HG03354 (cell line): ENCODE measurements around the gene ERFL.
"Not testable (repeated sequence)": the region's sequence is repeated elsewhere in the genome, so short reads cannot be mapped to it uniquely, and the experiment has no call there.

Experiments
- ATAC-seq: cut with Tn5 transposase; IDR thresholded peaks from one replicate; pipeline ENCODE4 v1.9.1; 2021; ENCODE audit warnings: mild to moderate bottlenecking; ENCODE audit not compliant: unreplicated experiment, poor library complexity, severe bottlenecking

ERFL gene

DNA sequence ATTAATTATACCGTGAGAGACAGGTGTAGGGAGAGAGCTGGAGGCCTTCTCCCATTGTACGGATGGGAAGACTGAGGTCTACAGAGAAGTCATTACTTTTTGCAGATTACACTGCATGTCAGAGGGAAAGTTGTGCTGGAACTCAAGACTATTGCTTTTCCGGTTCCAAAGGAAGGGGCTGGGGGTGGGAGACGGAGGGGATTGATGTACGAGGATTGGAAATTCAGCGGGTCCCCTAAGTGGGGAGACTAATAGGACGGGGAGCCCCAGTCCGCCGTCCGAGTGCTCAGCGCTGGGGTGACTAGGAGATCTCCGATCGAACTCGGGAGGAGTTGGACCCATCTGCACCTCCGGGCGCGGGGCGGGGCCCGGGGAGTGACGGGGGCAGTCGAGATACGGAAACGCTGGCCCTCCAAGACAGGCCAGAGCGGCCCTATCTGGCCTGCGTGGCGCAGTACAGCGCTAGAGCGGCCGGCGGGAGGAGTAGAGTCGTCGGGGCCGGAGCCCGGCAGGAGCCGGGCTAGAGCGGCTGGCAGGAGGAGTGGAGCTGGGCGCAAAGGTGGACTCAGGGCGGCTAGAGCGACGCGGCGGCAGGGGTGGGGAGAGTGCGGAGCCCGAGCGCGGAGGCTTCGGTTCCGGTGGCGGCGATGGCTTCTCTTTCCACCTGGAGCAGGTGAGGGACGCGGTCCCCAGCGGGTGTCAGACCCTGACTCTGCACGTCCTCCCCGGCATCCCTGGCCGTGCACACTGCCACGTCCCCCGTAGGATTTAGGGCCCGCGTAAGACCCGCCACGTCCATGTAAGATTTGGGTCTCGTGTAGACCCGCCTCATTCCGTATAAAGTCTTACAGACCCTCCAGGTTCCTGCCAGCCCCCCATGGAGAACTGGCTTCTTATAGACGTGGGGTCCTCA lies 44.2 kb downstream of the ERFL start:
- peak; percentile 73 for ATAC-seq

DNA sequence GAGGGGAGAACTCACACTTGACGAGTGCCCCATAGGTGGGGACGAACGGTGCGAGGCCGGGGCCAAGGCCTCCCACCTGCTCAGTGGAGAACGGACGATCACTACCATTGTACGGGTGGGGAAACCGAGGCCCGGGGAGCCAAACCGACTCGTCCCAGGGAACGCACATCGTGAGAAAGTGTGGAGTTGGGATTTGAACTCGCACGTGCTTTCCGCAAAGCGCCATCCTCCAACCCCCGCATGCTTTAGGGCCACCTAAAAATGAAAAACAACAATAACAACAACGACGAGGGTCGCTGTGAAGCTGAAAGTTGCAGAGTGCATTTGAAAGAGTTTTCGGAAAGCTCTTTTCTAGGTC lies 44.8 kb downstream of the ERFL start:
- ATAC-seq = no peak

DNA sequence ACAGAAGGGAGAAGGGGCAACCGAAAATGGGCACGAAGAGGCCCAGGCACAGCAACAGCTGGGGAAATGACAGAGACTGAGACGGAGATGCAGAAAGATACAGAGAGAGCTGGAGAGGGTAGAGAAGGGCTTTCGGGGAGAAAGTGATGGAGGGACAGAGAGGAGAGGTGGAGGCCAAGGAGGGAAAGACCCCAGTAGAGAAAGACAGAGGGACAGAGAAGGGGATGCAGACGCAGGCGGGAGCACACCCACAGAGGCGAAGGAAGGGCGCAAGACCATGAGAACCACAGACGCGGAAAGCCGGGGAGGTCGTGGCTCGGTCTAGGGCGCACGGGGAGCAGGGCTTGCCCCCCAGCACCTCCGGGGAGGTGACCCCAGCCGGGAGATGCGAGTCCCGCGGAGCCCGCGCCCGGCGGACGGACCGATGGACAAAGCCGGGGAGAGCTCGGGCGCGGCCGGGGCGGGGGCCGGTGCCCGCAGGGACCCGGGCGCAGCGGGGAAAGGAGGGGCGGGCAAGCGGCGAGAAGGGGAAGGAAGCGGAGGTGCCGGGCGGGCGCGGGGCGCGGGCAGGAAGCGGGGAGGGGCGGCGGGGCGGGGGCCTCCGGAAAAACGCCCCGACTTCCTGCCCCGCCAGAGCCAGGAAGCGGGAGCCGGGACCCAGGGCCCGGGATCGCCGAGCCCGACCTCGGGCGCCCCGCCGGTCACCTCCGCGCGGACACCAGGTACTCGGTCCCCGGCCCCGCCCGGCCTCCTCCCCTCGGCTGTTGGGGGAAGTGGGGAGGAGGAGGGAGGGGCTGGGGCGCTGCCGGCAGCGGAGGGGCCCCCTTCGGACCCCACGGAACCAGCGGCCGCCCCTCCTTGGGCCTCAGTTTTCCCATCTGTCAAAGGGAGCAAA lies 45.4 kb downstream of the ERFL start, which contains the start of gene ARHGEF1:
ARHGEF1 (plus strand) TSS at position 617 of the 895 bp plus-strand sequence. CDS start 4,899 bp downstream, outside the sequence.
- peak; percentile 23 for ATAC-seq

DNA sequence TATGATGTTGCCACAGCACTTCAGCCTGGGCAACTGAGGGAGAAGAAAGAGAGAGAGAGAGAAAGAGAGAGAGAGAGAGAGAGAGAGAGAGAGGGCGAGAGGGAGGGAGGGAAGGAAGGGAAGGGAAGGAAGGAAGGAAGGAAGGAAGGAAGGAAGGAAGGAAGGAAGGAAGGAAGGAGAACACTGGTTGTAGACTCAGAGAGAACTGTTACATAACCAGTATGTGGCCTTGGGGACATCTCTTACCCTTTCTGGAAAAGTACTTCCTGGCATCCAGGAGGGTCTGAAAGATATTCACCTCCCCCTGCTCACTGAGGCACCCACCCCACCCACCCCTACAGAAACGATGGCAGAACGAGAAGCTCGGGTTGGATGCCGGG lies 47.9 kb downstream of the ERFL start:
- ATAC-seq = no peak

DNA sequence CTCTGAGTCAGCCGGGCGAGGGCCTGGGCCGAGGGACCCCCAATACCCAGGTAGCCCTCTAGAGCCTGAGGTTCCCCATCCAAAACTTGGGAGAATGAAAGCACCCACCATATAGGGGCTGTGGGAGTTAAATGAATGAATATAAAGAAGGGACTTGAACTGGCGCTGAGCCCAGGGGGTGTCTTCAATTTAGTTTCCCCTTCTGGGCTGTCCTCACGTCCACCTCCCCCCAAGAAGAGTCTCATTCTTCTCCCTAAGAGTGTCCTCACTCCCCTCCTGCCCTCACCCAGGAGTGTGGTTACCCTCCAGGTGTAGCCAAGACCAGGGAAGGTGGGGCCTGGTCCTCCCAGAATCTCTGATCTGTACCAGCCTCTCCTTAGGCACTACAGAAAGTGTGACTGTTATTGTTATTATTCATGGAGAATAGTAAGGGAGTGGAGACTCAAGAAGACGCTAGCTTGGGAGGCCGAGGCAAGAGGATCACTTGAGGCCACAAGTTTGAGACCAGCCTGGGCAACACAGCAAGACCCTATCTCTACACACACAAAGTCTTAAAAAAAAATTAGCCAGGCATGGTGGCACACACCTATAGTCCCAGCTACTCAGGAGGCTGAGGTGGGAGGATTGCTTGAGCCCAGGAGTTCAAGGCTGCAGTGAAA lies 48.5 kb downstream of the ERFL start:
- no peak for ATAC-seq

DNA sequence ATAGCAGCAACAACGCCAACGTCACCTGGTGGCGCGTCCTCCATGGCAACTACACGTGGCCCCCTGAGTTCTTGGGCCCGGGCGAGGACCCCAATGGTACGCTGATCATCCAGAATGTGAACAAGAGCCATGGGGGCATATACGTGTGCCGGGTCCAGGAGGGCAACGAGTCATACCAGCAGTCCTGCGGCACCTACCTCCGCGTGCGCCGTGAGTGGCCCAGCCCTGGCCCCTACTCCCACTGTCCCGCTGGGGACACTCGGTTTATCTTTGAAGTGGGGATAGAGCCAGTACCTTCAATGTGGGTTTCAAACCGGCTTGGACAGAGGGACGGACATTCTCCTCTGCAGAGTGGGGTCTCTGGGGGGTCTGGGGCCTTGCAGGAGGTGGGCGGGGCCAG lies 49.2 kb downstream of the ERFL start:
- no peak for ATAC-seq

DNA sequence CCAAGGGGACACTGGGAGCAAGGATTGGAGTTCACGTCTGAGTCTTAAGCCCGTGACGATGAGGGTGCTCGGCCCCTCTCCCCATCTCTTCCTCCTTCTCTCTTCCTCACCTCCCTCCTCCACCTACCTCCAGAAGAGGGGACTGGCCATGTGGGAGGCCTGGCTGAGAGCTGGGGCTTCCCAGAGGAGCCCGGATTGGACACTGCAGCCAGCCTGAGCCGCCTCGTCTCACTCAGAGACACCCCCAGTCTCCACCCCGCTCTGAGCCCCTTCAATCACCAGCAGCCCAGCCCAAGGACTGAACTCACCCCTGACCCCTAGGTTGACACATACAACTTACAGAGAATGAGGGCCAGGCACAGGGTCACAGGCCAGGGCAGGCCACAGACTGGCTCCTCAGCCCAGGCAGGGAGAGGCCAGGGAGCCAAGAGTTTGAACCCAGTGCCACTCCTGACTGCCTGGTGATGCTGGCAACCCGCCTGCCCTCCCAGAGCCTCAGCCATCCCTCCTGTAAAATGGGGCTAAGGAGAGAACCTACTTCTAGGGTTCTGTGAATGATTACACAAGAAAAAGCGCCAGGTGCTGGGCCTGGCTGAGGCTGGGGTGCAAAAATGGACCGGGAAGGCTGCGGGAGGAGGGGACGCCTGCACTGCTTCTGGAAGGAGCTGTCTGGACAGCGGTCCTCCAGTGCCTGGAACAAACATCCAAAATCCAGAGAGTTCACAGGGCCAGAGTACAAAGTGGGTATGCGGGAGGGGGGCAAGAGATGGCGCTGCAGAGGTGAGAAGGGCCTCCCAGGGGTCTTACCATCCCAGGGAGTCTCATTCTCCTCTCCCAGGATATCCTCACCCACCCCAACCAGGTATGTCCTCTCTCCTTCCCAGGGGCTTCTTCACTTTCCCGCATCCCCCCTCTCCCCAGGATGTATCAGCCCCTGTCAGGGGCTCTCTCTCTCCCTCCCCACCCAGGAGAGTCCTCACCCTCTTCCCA lies 50.0 kb downstream of the ERFL start:
- peak; percentile 1 for ATAC-seq

DNA sequence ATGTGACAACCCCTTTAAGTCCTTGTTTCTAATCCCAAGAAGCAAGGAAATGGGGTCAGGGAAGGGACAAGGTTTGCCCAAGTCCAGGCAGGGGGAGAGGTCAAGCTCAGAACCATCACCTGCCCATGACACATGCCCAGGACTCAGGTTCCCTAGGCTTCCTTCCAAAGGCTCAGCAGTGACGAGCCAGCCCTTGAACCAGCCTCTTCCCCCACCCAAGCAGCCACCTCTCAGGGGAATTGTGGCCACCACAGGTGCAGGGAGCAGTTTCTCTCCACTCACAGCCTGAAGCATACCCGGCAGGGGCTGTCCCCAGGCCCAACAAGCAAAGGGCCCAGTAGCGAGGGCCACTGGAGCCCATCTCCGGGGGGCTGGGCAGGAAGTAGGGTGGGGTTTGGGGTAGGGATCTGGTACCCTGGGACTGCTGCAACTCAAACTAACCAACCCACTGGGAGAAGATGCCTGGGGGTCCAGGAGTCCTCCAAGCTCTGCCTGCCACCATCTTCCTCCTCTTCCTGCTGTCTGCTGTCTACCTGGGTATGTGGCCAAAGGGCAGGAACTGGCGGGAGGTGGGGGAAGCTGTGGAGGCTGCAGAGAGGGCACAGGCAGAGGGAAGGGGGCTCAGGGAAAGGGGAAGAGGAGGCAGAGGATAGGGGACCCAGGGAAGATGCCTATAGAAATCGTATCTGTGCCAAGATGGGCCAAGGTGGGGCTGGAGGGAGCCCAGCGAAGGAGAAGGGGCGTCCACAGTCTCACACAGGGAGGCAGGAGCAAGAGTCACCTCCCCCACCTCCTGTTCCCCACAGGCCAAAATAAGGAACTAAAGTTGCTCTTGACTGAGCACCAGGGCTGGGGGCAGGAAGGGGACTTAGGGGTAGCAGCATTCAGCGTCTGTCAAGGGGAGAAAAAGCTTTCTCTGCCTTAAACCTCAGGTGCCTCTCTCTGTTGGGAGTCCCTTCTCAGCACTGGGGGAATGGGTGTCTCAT lies 51.1 kb downstream of the ERFL start, which contains the start of gene CD79A:
CD79A (plus strand) TSS at position 433 of the 986 bp plus-strand sequence; CDS start at position 459, 26 bp downstream.
- ATAC-seq = peak; percentile 77

DNA sequence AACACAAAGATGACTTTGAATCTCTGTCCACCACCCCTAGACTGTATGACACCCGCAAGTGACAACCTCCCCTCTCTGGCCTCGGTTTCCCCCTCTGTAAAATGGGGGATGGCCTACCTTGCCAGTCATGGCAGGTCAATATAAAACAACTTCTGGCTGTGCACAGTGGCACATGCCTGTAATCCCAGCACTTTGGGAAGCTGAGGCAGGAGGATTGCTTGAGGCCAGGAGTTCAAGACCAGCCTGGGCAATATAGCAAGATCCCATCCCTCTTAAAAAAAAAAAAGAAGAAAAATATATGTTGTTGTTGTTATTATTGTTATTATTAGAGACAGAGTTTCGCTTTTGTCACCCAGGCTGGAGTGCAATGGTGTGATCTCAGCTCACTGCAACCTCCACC lies 52.3 kb downstream of the ERFL start:
- not testable (repeated sequence) for ATAC-seq

DNA sequence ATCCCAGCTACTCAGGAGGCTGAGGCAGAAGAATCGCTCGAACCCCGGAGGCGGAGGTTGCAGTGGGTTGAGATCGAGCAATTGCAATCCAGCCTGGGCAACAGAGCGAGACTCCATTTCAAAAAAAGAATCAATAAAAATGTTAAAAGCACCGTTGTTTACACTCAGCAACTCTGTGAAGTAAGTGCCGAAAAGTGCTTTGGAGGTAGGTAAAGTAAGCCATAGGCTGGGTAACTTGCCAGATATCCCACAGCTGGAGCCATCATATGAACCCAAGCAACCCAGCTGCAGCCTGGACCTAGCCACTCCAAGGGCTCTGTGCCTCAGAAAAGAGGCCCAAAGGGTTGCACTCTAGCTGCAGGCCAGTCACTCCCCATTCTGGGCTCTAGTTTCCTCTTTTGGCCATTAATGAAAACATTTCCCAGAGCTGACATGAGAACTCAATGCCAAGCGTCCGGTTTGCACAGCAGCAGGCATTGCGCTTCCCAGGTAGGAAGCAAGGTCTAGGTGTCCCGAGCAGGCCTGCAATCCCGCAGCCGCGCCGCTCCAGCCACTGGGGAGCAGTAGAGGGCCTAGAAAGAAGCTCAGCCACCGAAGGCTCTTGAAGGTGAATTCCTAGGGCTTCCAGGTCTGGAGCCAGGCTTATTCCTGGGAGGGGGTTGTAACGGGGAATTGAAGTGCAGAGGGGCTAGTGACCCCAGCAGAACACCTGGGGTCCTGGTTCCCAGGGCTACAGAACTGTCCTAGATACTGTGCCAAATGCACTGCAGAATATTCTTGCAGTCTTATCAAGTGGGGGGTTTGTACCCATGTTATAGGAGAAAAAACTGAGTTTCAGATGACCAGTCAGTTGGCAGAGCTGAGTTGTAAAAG lies 55.2 kb downstream of the ERFL start:
- no peak for ATAC-seq

DNA sequence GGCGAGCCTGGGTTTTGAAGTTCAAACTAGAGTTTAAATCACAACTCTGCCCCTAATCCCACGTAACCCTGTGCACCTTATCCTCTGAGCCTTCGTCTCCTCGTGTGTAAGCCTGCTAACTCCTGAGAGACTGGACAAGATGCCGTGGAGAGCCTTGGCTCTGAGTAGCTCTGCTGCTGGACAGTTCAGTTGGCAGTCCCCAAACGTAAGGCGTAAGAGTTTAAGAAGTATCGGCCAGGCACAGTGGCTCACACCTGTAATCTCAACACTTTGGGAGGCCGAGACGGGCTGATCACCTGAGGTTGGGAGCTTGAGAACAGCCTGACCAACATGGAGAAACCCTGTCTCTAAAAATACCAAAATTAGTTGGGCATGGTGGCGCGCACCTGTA lies 55.9 kb downstream of the ERFL start:
- ATAC-seq = no peak

DNA sequence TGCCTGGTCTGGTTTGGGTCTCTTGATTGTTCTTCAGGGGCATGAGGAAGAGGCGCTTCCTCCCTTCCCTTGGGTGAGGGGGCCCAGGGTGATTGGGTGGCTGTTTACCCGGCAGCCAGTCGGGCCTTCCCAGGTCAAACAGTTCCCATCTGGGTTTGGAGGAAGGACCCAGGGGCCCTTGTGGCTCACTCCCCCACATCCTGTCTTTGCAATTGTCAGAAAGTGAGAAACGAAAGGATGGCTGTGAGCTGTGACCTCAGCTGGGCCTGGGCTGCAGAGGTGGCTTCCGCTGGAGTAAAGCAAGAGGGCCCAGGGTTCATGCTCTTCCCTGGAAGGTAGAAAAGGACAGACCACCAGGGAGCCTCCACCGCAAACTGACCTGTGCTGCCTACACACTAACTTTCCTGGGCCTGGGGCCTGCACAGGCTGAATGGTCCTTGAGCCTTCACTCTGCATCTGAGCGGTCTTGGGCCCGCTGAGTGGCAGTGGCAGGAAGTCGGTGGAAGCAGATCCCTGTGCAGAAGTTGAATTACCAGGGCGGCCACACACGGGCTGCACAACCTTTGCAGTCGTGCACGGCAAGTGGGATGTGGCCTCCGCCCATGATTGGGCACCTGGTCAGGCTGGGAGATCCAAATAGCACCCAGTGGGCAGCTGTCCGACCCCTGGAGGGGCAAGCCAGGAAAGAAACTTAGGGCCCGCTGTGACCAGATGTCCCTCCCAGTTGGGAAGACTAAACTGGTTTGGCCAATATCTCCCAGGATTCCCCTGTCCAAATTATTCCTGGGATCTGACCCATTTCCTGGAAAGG lies 56.5 kb downstream of the ERFL start:
- ATAC-seq = peak; percentile 53

DNA sequence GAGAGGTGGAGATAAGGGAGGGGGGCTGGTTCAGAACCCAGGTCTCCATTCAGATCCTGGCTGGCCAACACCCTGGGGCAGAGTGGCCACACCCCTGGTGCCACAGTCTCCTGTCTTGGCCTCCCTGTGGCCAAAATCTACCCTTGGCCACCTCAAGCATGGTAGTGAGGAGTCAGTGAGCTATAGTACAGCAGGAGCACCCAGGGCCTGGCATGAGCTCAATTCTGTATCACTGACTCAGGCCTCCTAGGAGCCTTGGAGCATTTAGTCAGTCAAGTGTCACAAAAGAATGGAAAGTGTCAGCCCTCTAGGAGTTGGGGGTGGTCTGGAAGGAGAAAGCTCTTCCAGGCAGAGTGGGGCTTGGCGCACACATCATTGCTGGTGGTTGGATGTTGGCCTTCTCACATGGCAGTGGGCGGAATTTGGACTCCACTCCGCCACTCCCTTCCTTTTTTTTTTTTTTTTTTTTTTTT lies 57.8 kb downstream of the ERFL start:
- no peak for ATAC-seq

DNA sequence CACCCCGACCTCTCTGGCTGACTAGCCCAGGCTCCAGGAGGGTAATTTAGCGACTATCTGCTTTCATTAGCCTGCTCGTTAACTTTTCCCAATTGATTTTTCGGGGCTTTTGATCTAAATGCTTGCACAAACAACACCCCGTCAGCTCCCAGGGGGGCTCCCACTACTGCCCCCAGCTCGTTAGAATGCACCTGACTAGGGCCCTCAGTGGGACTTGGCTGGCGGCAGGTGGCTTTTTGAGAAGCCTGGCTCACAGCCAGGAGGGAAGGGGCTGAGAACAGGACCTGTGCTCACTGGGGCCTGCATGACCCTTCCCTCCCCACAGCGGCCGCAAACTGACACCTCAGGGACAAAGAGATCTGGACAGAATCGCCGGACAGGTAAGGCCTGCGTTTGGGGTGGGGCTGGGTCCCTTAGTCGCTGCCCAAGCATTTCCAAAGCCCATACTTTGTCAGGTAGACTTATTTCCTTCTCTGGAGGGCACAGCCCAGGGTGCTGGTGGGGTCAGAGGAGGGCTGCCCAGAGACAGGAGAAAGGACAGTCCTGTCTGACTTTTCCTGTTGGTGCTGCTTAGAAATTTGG lies 58.8 kb downstream of the ERFL start:
- no peak for ATAC-seq

DNA sequence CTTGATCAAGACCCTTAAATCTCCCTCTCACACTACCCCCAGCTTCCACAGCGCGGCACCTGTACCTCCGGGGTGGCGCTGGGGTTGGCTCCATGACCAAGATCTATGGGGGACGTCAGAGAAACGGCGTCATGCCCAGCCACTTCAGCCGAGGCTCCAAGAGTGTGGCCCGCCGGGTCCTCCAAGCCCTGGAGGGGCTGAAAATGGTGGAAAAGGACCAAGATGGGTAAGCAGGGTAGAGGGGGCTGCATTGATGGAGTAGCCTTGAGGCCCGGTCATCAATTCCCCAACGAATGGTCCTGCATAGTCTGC lies 59.3 kb downstream of the ERFL start:
- no peak for ATAC-seq
